ENCODE measurements around the gene MARK4.

Gene MARK4

GRCh38 chr19:45215391-45216191 lies 35.5 kb upstream of the MARK4 start:
- TF ChIP-seq CTCF (conservative IDR thresholded peaks at IDR 0.05; ENCODE audit: control insufficient read depth, insufficient read depth, low read depth, low read length) = no peak
- no peak for DNase-seq (ENCODE audit: low read depth)
- H3K4me3 ChIP-seq (ENCODE audit: control insufficient read depth, low read depth, low read length) = no peak overlapping the region

- H3K4me3 ChIP-seq (ENCODE audit: control insufficient read depth, low read depth, low read length) = no peak overlapping the region
- no peak for TF ChIP-seq CTCF (conservative IDR thresholded peaks at IDR 0.05; ENCODE audit: control insufficient read depth, insufficient read depth, low read depth, low read length)
- DNase-seq (ENCODE audit: low read depth) = no peak
Observed at GRCh38 chr19:45216667-45217066, 34.4 kb upstream of the MARK4 start.

GRCh38 chr19:45217193-45217956 lies 33.7 kb upstream of the MARK4 start:
- TF ChIP-seq CTCF (conservative IDR thresholded peaks at IDR 0.05; ENCODE audit: control insufficient read depth, insufficient read depth, low read depth, low read length) = no peak
- no peak for DNase-seq (ENCODE audit: low read depth)
- H3K4me3 ChIP-seq (ENCODE audit: control insufficient read depth, low read depth, low read length) = no peak overlapping the region

GRCh38 chr19:45217957-45218334 lies 33.1 kb upstream of the MARK4 start:
- no peak overlapping the region for H3K4me3 ChIP-seq (ENCODE audit: control insufficient read depth, low read depth, low read length)
- no peak for DNase-seq (ENCODE audit: low read depth)
- TF ChIP-seq CTCF (conservative IDR thresholded peaks at IDR 0.05; ENCODE audit: control insufficient read depth, insufficient read depth, low read depth, low read length) = no peak

GRCh38 chr19:45218426-45218825 lies 32.6 kb upstream of the MARK4 start:
- no peak for DNase-seq (ENCODE audit: low read depth)
- no peak overlapping the region for H3K4me3 ChIP-seq (ENCODE audit: control insufficient read depth, low read depth, low read length)
- no peak for TF ChIP-seq CTCF (conservative IDR thresholded peaks at IDR 0.05; ENCODE audit: control insufficient read depth, insufficient read depth, low read depth, low read length)

GRCh38 chr19:45218911-45219743 lies 31.9 kb upstream of the MARK4 start:
- TF ChIP-seq CTCF (conservative IDR thresholded peaks at IDR 0.05; ENCODE audit: control insufficient read depth, insufficient read depth, low read depth, low read length) = no peak
- no peak for DNase-seq (ENCODE audit: low read depth)
- H3K4me3 ChIP-seq (ENCODE audit: control insufficient read depth, low read depth, low read length) = no peak overlapping the region
